Gastrocnemius medialis (tissue), 4 donors: ENCODE results near the gene SLC6A6.

Experiments used
- CTCF ChIP-seq, 5 experiments: fragments of 450-650 bp in 3 of 5; fragments of 200-600 bp in 2 of 5; sonication (generic) in 2 of 5; IDR thresholded peaks in 4 of 5; conservative IDR thresholded peaks in 1 of 5; 1 replicate in 4 of 5; 2 replicates in 1 of 5; pipeline ENCODE4 v1.5.1; 2016 to 2019; ENCODE audit warnings: antibody characterized with exemption in 5 of 5, mild to moderate bottlenecking in 3 of 5, moderate library complexity in 3 of 5
- POLR2A ChIP-seq, 2 donors: fragments of 450-650 bp; IDR thresholded peaks; one replicate each; pipeline ENCODE4 v1.6.1; 2017; ENCODE audit warnings: antibody characterized with exemption in 2 of 2, mild to moderate bottlenecking in 2 of 2, moderate library complexity in 2 of 2

DNA sequence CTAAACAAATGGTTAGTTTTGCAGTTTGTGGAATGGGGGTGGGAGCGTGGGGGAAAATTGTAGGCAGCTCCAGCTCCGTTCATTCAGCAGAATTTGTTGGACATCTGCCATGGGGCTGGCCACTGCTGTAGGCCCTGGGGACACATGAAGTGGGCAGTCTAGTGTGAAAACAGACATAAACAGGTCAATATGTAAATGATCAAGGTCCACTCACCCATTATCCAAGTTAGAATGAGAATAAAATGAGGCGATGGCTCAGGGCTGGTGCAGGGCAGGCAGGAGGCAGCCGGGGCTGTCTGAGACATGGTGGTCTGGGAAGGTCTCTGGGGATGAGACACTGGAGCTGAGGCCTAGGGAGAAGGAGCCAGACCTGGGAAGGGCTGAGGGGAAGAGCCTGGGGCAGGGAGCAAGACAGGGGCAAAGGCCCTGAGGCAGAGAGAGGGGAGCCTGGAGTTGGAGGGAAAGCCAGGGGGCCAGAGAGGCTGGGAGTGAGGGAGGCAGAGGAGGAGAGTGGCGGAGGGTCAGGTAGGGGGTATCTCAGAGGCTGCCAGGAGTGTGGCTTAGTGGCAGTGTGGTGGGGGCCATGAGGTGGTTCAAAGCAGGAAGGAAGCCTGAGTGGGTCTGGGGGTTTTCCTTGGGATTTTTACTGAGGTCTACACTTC, 6.2 kb upstream of the SLC6A6 start:
- no peak for TF ChIP-seq CTCF (IDR thresholded peaks at IDR 0.05 in 4 of 5, conservative IDR thresholded peaks at IDR 0.05 in 1 of 5)
- no peak for TF ChIP-seq POLR2A (IDR thresholded peaks at IDR 0.05)
